MCF 10A (cell line): ENCODE data around the gene COL4A1. TPM values are rescaled to one million over a fixed set of nuclear protein-coding genes. Genes with fewer than 3 reads are reported as not detected.
A peak's percentile ranks its signal among the peaks of the same experiment; 100 is the strongest.

Experiments
- BruUV-seq: library from RNA; stranded (reverse); fragments of 400-500 nt; replicated peaks from 2 replicates; lab custom pipeline; 2021; lab: Mats Ljungman, UMichigan
- CTCF ChIA-PET: fragments of 300-600 bp; sonication (Branson Sonifier 250); formaldehyde crosslinking; extraction: SDS; loops from one replicate; lab custom pipeline; 2021; ENCODE audit warnings: antibody characterized with exemption, inconsistent platforms; lab: Yijun Ruan, JAX
- POLR2A ChIA-PET: fragments of 300-600, 350-650 bp; sonication (Branson Sonifier 250); formaldehyde crosslinking; extraction: SDS; loops from one replicate; lab custom pipeline; 2020; ENCODE audit warnings: antibody characterized with exemption, inconsistent platforms; lab: Yijun Ruan, JAX
- DNase-seq: peaks from one replicate; pipeline ENCODE4 v3.0.0-alpha.2; 2018; ENCODE audit not compliant: unreplicated experiment
- H3K27ac Mint-ChIP-seq: one replicate; pipeline ENCODE4 v1.8.0; 2022; ENCODE audit warnings: mild to moderate bottlenecking, low read depth, mixed read lengths; ENCODE audit not compliant: unreplicated experiment
- H3K27me3 Mint-ChIP-seq: one replicate; pipeline ENCODE4 v1.8.0; 2022; ENCODE audit warnings: mixed read lengths; ENCODE audit not compliant: insufficient read depth, unreplicated experiment
- H3K36me3 Mint-ChIP-seq: one replicate; pipeline ENCODE4 v1.8.0; 2022; ENCODE audit warnings: mild to moderate bottlenecking, moderate library complexity, mixed read lengths; ENCODE audit not compliant: insufficient read depth, unreplicated experiment
- H3K4me1 Mint-ChIP-seq: one replicate; pipeline ENCODE4 v1.8.0; 2022; ENCODE audit warnings: mixed read lengths; ENCODE audit not compliant: insufficient read depth, unreplicated experiment
- H3K4me3 Mint-ChIP-seq: one replicate; pipeline ENCODE4 v1.8.0; 2022; ENCODE audit warnings: mild to moderate bottlenecking, moderate library complexity, mixed read lengths; ENCODE audit not compliant: unreplicated experiment
- H3K9me3 Mint-ChIP-seq: one replicate; pipeline ENCODE4 v1.8.0; 2022; ENCODE audit warnings: mixed read lengths; ENCODE audit not compliant: unreplicated experiment
- intact Hi-C: fragments of 100-400 bp; cut with micrococcal nuclease; formaldehyde crosslinking; loops from 2 replicates; pipeline ENCODE4 v1.14.1; 2022
- total RNA-seq: library from RNA; stranded (reverse); gene quantifications from 2 replicates; pipeline ENCODE4 v1.2.3, GENCODE V29; 2022
- TF ChIP-seq, protein P1 (sequence below): fragments of 200-600 bp; IDR thresholded peaks from one replicate; pipeline ENCODE4 v1.8.0; 2022; ENCODE audit warnings: antibody characterized with exemption, mild to moderate bottlenecking; ENCODE audit not compliant: unreplicated experiment

COL4A1 gene
- total RNA-seq, 1 experiment from 2014 or later = 42.1 TPM

GRCh38 chr13:110107568-110108347 lies 199.2 kb downstream of the COL4A1 start:
- H3K27me3 Mint-ChIP-seq = no peaks in the 10 kb centered on the region
- no peak overlapping the region for H3K4me3 Mint-ChIP-seq
- BruUV-seq = no TSS peak
- intact Hi-C loops = loop anchor here (2.0 to 5.0 kb wide), 6 partner anchors 29 to 1193 kb away; no protein-coding TSS in a partner anchor
- peaks cover 41% of the 10 kb centered on the region for H3K4me1 Mint-ChIP-seq
- H3K9me3 Mint-ChIP-seq = no peaks in the 10 kb centered on the region
- TF ChIP-seq, protein P1, sequence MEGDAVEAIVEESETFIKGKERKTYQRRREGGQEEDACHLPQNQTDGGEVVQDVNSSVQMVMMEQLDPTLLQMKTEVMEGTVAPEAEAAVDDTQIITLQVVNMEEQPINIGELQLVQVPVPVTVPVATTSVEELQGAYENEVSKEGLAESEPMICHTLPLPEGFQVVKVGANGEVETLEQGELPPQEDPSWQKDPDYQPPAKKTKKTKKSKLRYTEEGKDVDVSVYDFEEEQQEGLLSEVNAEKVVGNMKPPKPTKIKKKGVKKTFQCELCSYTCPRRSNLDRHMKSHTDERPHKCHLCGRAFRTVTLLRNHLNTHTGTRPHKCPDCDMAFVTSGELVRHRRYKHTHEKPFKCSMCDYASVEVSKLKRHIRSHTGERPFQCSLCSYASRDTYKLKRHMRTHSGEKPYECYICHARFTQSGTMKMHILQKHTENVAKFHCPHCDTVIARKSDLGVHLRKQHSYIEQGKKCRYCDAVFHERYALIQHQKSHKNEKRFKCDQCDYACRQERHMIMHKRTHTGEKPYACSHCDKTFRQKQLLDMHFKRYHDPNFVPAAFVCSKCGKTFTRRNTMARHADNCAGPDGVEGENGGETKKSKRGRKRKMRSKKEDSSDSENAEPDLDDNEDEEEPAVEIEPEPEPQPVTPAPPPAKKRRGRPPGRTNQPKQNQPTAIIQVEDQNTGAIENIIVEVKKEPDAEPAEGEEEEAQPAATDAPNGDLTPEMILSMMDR = no peak
- ChIA-PET CTCF (interaction anchor here (0.6 to 1.8 kb wide), 9 partner anchors 9 to 1193 kb away, joined by 3 to 7 read pairs (median 3); no protein-coding TSS in a partner anchor), POLR2A (interaction anchor here (0.5 kb wide), 1 partner anchor 1124 kb away, joined by 3 read pairs; no protein-coding TSS in a partner anchor)
- no peaks in the 10 kb centered on the region for H3K36me3 Mint-ChIP-seq
- no peak overlapping the region for H3K27ac Mint-ChIP-seq
- no peak for DNase-seq

DNA sequence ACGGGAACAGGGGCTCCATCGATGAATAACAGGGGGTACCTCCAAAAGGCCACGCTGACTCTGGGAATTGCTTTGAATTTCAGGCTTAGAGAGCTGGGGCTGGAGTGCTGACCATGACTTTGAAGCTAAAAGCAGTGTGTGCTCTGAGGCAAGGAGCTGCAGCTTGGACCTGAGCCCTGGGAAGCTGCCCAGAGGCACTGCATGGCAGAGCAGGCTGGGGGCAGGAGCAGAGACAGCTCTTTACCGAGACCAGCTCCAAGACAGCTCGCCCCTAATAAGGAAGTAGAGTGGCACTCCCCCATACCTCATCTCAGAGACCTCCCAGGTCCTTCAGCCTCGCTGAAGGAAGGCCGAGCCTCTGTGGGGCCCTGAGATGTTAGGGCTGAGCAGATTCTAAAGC lies 200.2 kb downstream of the COL4A1 start:
- Mint-ChIP-seq H3K4me1 (peaks cover 39% of the 10 kb centered on the region), H3K9me3 (no peaks in the 10 kb centered on the region), H3K4me3 (no peak overlapping the region), H3K27ac (no peak overlapping the region), H3K36me3 (no peaks in the 10 kb centered on the region), H3K27me3 (no peaks in the 10 kb centered on the region)
- ChIA-PET CTCF (interaction anchor here (0.6 to 1.8 kb wide), 8 partner anchors 25 to 1192 kb away, joined by 3 to 7 read pairs (median 4); no protein-coding TSS in a partner anchor), POLR2A (interaction anchor here (0.7 to 1.3 kb wide), 2 partner anchors 316 to 322 kb away, joined by 3 to 5 read pairs; no protein-coding TSS in a partner anchor)
- intact Hi-C loops = loop anchor here (5.0 kb wide), 3 partner anchors 109 to 719 kb away; no protein-coding TSS in a partner anchor
- TF ChIP-seq, protein P1 = no peak
- BruUV-seq = no TSS peak
- no peak for DNase-seq

DNA sequence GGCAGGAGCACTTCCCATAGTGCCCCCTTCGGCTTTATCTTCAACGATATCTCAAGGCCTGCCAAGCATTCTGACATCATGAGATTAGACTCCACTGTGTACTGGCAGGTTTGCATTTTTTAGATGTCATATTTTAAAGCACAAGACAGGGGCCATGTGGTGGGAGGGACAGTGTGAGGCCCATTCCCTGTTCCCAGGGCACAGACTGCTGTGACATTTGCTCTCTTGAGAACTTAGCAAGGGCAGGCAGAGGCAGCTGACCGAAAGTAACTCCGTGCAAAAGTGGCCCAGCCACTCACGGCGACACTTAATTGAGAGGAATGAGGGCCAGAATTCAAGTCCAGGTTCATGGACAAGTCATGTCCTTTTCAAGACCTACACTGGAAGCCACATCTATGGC lies 201.8 kb downstream of the COL4A1 start:
- DNase-seq = no peak
- H3K27me3 Mint-ChIP-seq = no peaks in the 10 kb centered on the region
- no peak overlapping the region for H3K4me3 Mint-ChIP-seq
- ChIA-PET CTCF (interaction anchor here (0.9 to 1.3 kb wide), 3 partner anchors 9 to 1145 kb away, joined by 3 to 4 read pairs (median 3); no protein-coding TSS in a partner anchor), POLR2A (no interaction called here)
- H3K36me3 Mint-ChIP-seq = no peaks in the 10 kb centered on the region
- intact Hi-C loops = loop anchor here (5.0 kb wide), 3 partner anchors 108 to 718 kb away; no protein-coding TSS in a partner anchor
- no TSS peak for BruUV-seq
- peaks cover 37% of the 10 kb centered on the region for H3K4me1 Mint-ChIP-seq
- TF ChIP-seq, protein P1 = no peak
- H3K9me3 Mint-ChIP-seq = peaks cover 8% of the 10 kb centered on the region
- H3K27ac Mint-ChIP-seq = no peak overlapping the region

DNA sequence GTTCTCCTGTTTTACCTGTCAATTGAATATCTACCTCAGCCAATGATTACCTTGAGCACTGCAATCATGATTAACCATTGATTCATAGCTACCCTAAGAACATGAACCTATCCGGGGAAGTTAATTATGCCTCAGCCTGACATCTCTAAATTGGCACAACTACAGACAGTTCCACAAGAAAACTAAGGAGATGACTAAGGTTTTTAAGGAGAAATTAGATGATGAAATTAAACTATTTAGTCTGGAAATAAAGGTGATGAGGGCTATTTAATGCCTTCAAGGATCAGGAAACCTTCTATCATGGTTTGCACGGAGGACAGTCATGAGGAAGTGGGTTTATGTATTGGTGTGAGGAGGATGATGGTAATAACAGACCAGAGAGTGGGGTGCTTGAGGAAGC lies 203.4 kb downstream of the COL4A1 start:
- Mint-ChIP-seq H3K36me3 (no peaks in the 10 kb centered on the region), H3K4me3 (no peak overlapping the region), H3K27ac (peak overlapping the region; percentile 17), H3K9me3 (peaks cover 10% of the 10 kb centered on the region), H3K27me3 (no peaks in the 10 kb centered on the region), H3K4me1 (peaks cover 25% of the 10 kb centered on the region)
- no TSS peak for BruUV-seq
- CTCF ChIA-PET = interaction anchor here (0.6 to 1.3 kb wide), 10 partner anchors 10 to 1142 kb away, joined by 3 to 6 read pairs (median 4); no protein-coding TSS in a partner anchor
- TF ChIP-seq, protein P1 = no peak
- intact Hi-C loops = no loop called here
- POLR2A ChIA-PET = interaction anchor here (0.7 to 1.6 kb wide), 9 partner anchors 14 to 949 kb away, joined by 3 to 5 read pairs (median 4); no protein-coding TSS in a partner anchor
- no peak for DNase-seq
